Small intestine (tissue), 7 donors: ENCODE results near the gene ROCK2. TPM values are rescaled to one million over a fixed set of nuclear protein-coding genes. Genes with fewer than 3 reads are reported as not detected.

ENCODE experiments used
- DNase-seq, 2 donors: peaks; one replicate each; pipeline versions ENCODE4 v3.0.0 to v3.0.0-alpha.2; 2013
- FAIRE-seq: peaks from 2 replicates; lab custom pipeline; 2012; peaks lifted over from hg19 to GRCh38; lab: Jason Lieb, UNC
- H3K27ac ChIP-seq, 3 donors: one replicate each; pipeline ENCODE4 v1.5.1; 2013; ENCODE audit warnings: low read length in 2 of 3, mild to moderate bottlenecking in 2 of 3, control low read depth in 1 of 3, inconsistent platforms in 1 of 3, low read depth in 1 of 3, moderate library complexity in 1 of 3
- H3K27me3 ChIP-seq, 3 donors: one replicate each; pipeline ENCODE4 v1.6.1; 2013; ENCODE audit warnings: low read length in 3 of 3, inconsistent platforms in 1 of 3; ENCODE audit not compliant: control insufficient read depth in 3 of 3, insufficient read depth in 3 of 3
- H3K36me3 ChIP-seq, 3 donors: one replicate each; pipeline ENCODE4 v1.6.1; 2013; ENCODE audit warnings: low read length in 3 of 3, inconsistent platforms in 1 of 3, low read depth in 1 of 3, mild to moderate bottlenecking in 1 of 3, moderate library complexity in 1 of 3; ENCODE audit not compliant: control insufficient read depth in 3 of 3, insufficient read depth in 2 of 3
- H3K4me1 ChIP-seq, 3 donors: one replicate each; pipeline ENCODE4 v1.6.1; 2013; ENCODE audit warnings: low read length in 2 of 3, inconsistent platforms in 1 of 3, low read depth in 1 of 3, mild to moderate bottlenecking in 1 of 3, moderate library complexity in 1 of 3; ENCODE audit not compliant: control insufficient read depth in 3 of 3, insufficient read depth in 2 of 3
- H3K4me3 ChIP-seq, 3 donors: one replicate each; pipeline ENCODE4 v1.5.1; 2013; ENCODE audit warnings: low read length in 3 of 3, control low read depth in 1 of 3, inconsistent platforms in 1 of 3, low read depth in 1 of 3, mild to moderate bottlenecking in 1 of 3, moderate library complexity in 1 of 3
- H3K9me3 ChIP-seq, 2 donors: one replicate each; pipeline ENCODE4 v1.6.1; 2013; ENCODE audit warnings: low read depth in 1 of 2, low read length in 1 of 2; ENCODE audit not compliant: control insufficient read depth in 2 of 2, insufficient read depth in 1 of 2
- WGBS, 3 donors: extraction: QIAGEN DNeasy Blood & Tissue Kit; methylation state at CpG; one replicate each; pipeline ENCODE4 v1.1.7; 2013; 5-methylcytosine and 5-hydroxymethylcytosine counted together
- polyA plus RNA-seq, 4 donors: library from polyadenylated mRNA; stranded (reverse) in 3 of 4; unstranded in 1 of 4; fragments of 200-250 nt in 3 of 4; fragments of 120-200 nt in 1 of 4; gene quantifications; one replicate each; pipeline versions ENCODE4 v1.2.1 to v1.2.3, GENCODE V29; 2013
- donor health status: healthy with polysubstance abuse.
- donor health status: control.
- donor health status: control.
- donor health status: Bipolar disorder and iron deficiency.
- donor health status: healthy.

The ROCK2 gene
- polyA plus RNA-seq, 4 donors = 12.0 to 53.2 (median 16.0) TPM

- no peaks in the 10 kb centered on the region for H3K9me3 ChIP-seq
- DNase-seq (no peak), FAIRE-seq (no peak)
- no peaks in the 10 kb centered on the region for H3K27me3 ChIP-seq
- no peaks in the 10 kb centered on the region for H3K4me1 ChIP-seq
- no peak overlapping the region for H3K27ac ChIP-seq
- WGBS, 3 donors = 91 to 93% (median 93%) methylated on average over 16 of the region's 16 CpGs
- peaks cover 0 to 7% (median 0%) of the 10 kb centered on the region in 3 donors for H3K36me3 ChIP-seq
- no peak overlapping the region for H3K4me3 ChIP-seq
Observed at GRCh38 chr2:11163439-11164317, 180.8 kb downstream of the ROCK2 start.

- Histone ChIP-seq H3K4me1 (no peaks in the 10 kb centered on the region), H3K27me3 (no peaks in the 10 kb centered on the region), H3K27ac (no peak overlapping the region), H3K4me3 (no peak overlapping the region), H3K36me3 (peaks cover 0 to 7% (median 0%) of the 10 kb centered on the region in 3 donors), H3K9me3 (no peaks in the 10 kb centered on the region)
- 96 to 100% (median 97%) methylated on average over 4 of the region's 4 CpGs for WGBS, 3 donors
- DNase-seq (no peak), FAIRE-seq (no peak)
Observed at GRCh38 chr2:11161747-11162146, 182.7 kb downstream of the ROCK2 start.

- DNase-seq = peak in 1 of 2 donors; percentile 12
Observed at GRCh38 chr2:11160731-11161455, 183.5 kb downstream of the ROCK2 start.

GRCh38 chr2:11160256-11160655 is 184.2 kb downstream of the ROCK2 start:
- Histone ChIP-seq H3K9me3 (no peaks in the 10 kb centered on the region), H3K4me3 (no peak overlapping the region), H3K4me1 (peaks cover 0 to 5% (median 3%) of the 10 kb centered on the region in 3 donors), H3K27me3 (peaks cover 0 to 5% (median 0%) of the 10 kb centered on the region in 3 donors), H3K36me3 (peaks cover 0 to 7% (median 0%) of the 10 kb centered on the region in 3 donors), H3K27ac (no peak overlapping the region)
- WGBS, 3 donors = 89 to 93% (median 92%) methylated on average over 13 of the region's 13 CpGs
- FAIRE-seq (no peak), DNase-seq (no peak)

More at GRCh38 chr2:11160731-11161455, 183.5 kb downstream of the ROCK2 start:
- no peak overlapping the region for H3K4me3 ChIP-seq
- no peaks in the 10 kb centered on the region for H3K9me3 ChIP-seq
- H3K4me1 ChIP-seq = peaks cover 0 to 5% (median 1%) of the 10 kb centered on the region in 3 donors
- peaks cover 0 to 7% (median 0%) of the 10 kb centered on the region in 3 donors for H3K36me3 ChIP-seq
- FAIRE-seq = no peak
- peaks cover 0 to 2% (median 0%) of the 10 kb centered on the region in 3 donors for H3K27me3 ChIP-seq
- peak overlapping the region in 2 of 3 donors; percentile 4 to 77 for H3K27ac ChIP-seq
- WGBS, 3 donors = 69 to 80% (median 73%) methylated on average over 15 of the region's 15 CpGs

GRCh38 chr2:11159574-11160170 is 184.8 kb downstream of the ROCK2 start:
- FAIRE-seq (no peak), DNase-seq (no peak)
- no peaks in the 10 kb centered on the region for H3K9me3 ChIP-seq
- H3K4me1 ChIP-seq = peaks cover 0 to 5% (median 4%) of the 10 kb centered on the region in 3 donors
- peaks cover 0 to 7% (median 0%) of the 10 kb centered on the region in 3 donors for H3K36me3 ChIP-seq
- 94 to 97% (median 95%) methylated on average over 14 of the region's 14 CpGs for WGBS, 3 donors
- no peak overlapping the region for H3K4me3 ChIP-seq
- peaks cover 0 to 5% (median 0%) of the 10 kb centered on the region in 3 donors for H3K27me3 ChIP-seq
- H3K27ac ChIP-seq = no peak overlapping the region

GRCh38 chr2:11158916-11159573 is 185.4 kb downstream of the ROCK2 start:
- H3K9me3 ChIP-seq = no peaks in the 10 kb centered on the region
- H3K4me3 ChIP-seq = no peak overlapping the region
- H3K27me3 ChIP-seq = peaks cover 0 to 5% (median 0%) of the 10 kb centered on the region in 3 donors
- FAIRE-seq (no peak), DNase-seq (no peak)
- peaks cover 0 to 10% (median 5%) of the 10 kb centered on the region in 3 donors for H3K4me1 ChIP-seq
- H3K27ac ChIP-seq = no peak overlapping the region
- peaks cover 0 to 7% (median 0%) of the 10 kb centered on the region in 3 donors for H3K36me3 ChIP-seq
- 72 to 83% (median 74%) methylated on average over 14 of the region's 14 CpGs for WGBS, 3 donors

GRCh38 chr2:11157731-11158130 is 186.7 kb downstream of the ROCK2 start:
- Histone ChIP-seq H3K27me3 (peaks cover 0 to 8% (median 0%) of the 10 kb centered on the region in 3 donors), H3K27ac (no peak overlapping the region), H3K9me3 (no peaks in the 10 kb centered on the region), H3K36me3 (peaks cover 0 to 7% (median 0%) of the 10 kb centered on the region in 3 donors), H3K4me3 (no peak overlapping the region), H3K4me1 (peaks cover 0 to 11% (median 5%) of the 10 kb centered on the region in 3 donors)
- DNase-seq (no peak), FAIRE-seq (no peak)
- WGBS, 3 donors = 78 to 87% (median 81%) methylated on average over 4 of the region's 4 CpGs
